WTC11 (cell line): ENCODE measurements around the gene FGF1. TPM values are rescaled to one million over a fixed set of nuclear protein-coding genes. Genes with fewer than 3 reads are reported as not detected.

Source experiments
- ATAC-seq: fragments of 200-7000 bp; cut with Tn5 transposase; 2 replicates; pipeline ENCODE4 v1.10.0; 2021; ENCODE audit warnings: mild to moderate bottlenecking, moderate library complexity
- CTCF ChIA-PET: fragments of 300-600 bp; sonication (Branson Sonifier 250); formaldehyde crosslinking; loops from one replicate; lab custom pipeline; 2021; ENCODE audit warnings: antibody characterized with exemption; lab: Charles Lee
- POLR2A ChIA-PET: fragments of 350-600 bp; sonication (Branson Sonifier 250); formaldehyde crosslinking; loops from one replicate; lab custom pipeline; 2021; ENCODE audit warnings: antibody characterized with exemption; lab: Charles Lee
- DNase-seq: peaks from one replicate; pipeline ENCODE4 v3.0.0; 2021; ENCODE audit warnings: low spot score
- H3K27ac Mint-ChIP-seq: 2 replicates; pipeline ENCODE4 v1.8.0; 2021; ENCODE audit warnings: mixed read lengths
- H3K27me3 Mint-ChIP-seq: 2 replicates; pipeline ENCODE4 v1.8.0; 2021; ENCODE audit warnings: low read depth, mild to moderate bottlenecking, moderate library complexity, mixed read lengths
- H3K36me3 Mint-ChIP-seq: 2 replicates; pipeline ENCODE4 v1.8.0; 2021; ENCODE audit warnings: mixed read lengths
- H3K4me1 Mint-ChIP-seq: 2 replicates; pipeline ENCODE4 v1.8.0; 2022; ENCODE audit warnings: mixed read lengths
- H3K4me3 Mint-ChIP-seq: 2 replicates; pipeline ENCODE4 v1.8.0; 2021; ENCODE audit warnings: mild to moderate bottlenecking, moderate library complexity, mixed read lengths
- H3K9me3 Mint-ChIP-seq: 2 replicates; pipeline ENCODE4 v1.8.0; 2021; ENCODE audit warnings: mixed read lengths
- CREM ChIP-seq: sonication (generic); formaldehyde crosslinking; IDR thresholded peaks from 2 replicates; pipeline ENCODE4 v1.8.1; 2022; ENCODE audit warnings: mild to moderate bottlenecking, missing genetic modification reagents, moderate library complexity
- ESRRA ChIP-seq: sonication (generic); formaldehyde crosslinking; IDR thresholded peaks from 2 replicates; pipeline ENCODE4 v1.8.1; 2022; ENCODE audit warnings: mild to moderate bottlenecking, missing genetic modification reagents, borderline replicate concordance
- FOXK1 ChIP-seq: sonication (generic); formaldehyde crosslinking; IDR thresholded peaks from 2 replicates; pipeline ENCODE4 v1.8.0; 2022; ENCODE audit warnings: mild to moderate bottlenecking, moderate library complexity, missing genetic modification reagents
- GABPB1 ChIP-seq: sonication (generic); formaldehyde crosslinking; IDR thresholded peaks from 2 replicates; pipeline ENCODE4 v1.8.1; 2023; ENCODE audit warnings: mild to moderate bottlenecking, missing genetic modification reagents
- PRRX2 ChIP-seq: fragments of 250-450 bp; sonication (Bioruptor Pico); IDR thresholded peaks from 2 replicates; pipeline ENCODE4 v1.8.0; 2021; ENCODE audit warnings: mild to moderate bottlenecking
- RELA ChIP-seq: sonication (generic); formaldehyde crosslinking; IDR thresholded peaks from 2 replicates; pipeline ENCODE4 v1.8.1; 2022; ENCODE audit warnings: missing genetic modification reagents, mild to moderate bottlenecking, borderline replicate concordance
- SP1 ChIP-seq: sonication (generic); formaldehyde crosslinking; conservative IDR thresholded peaks from 2 replicates; pipeline ENCODE4 v1.8.1; 2022; ENCODE audit warnings: missing genetic modification reagents
- TEAD1 ChIP-seq: sonication (generic); formaldehyde crosslinking; IDR thresholded peaks from 2 replicates; pipeline ENCODE4 v1.8.0; 2022; ENCODE audit warnings: mild to moderate bottlenecking, missing genetic modification reagents
- ZNF121 ChIP-seq: sonication (generic); formaldehyde crosslinking; IDR thresholded peaks from 2 replicates; pipeline ENCODE4 v1.8.0; 2023; ENCODE audit warnings: missing genetic modification reagents
- ZNF138 ChIP-seq: sonication (generic); formaldehyde crosslinking; conservative IDR thresholded peaks from 2 replicates; pipeline ENCODE4 v1.8.1; 2022; ENCODE audit warnings: mild to moderate bottlenecking, moderate library complexity, missing genetic modification reagents
- total RNA-seq: library from RNA; stranded (reverse); gene quantifications from 3 replicates; pipeline ENCODE4 v1.2.3, GENCODE V29; 2021
- TF ChIP-seq, protein P1 (sequence below): sonication (generic); formaldehyde crosslinking; IDR thresholded peaks from 2 replicates; pipeline ENCODE4 v1.8.0; 2023; ENCODE audit warnings: missing genetic modification reagents, mild to moderate bottlenecking, borderline replicate concordance
- TF ChIP-seq, protein P2 (sequence below): fragments of 250-450 bp; sonication (Bioruptor Pico); IDR thresholded peaks from 2 replicates; pipeline ENCODE4 v1.9.0; 2021; ENCODE audit warnings: moderate library complexity, mild to moderate bottlenecking, inconsistent platforms, borderline replicate concordance
- TF ChIP-seq, protein P3 (sequence below): sonication (generic); formaldehyde crosslinking; IDR thresholded peaks from 2 replicates; pipeline ENCODE4 v1.8.0; 2022; ENCODE audit warnings: mild to moderate bottlenecking, missing genetic modification reagents
- TF ChIP-seq, protein P4 (sequence below): sonication (generic); formaldehyde crosslinking; IDR thresholded peaks from 2 replicates; pipeline ENCODE4 v1.8.1; 2023; ENCODE audit warnings: mild to moderate bottlenecking, missing genetic modification reagents, borderline replicate concordance
- TF ChIP-seq, protein P5 (sequence below): sonication (generic); formaldehyde crosslinking; IDR thresholded peaks from 2 replicates; pipeline ENCODE4 v1.8.1; 2023; ENCODE audit warnings: mild to moderate bottlenecking, missing genetic modification reagents
- TF ChIP-seq, protein P6 (sequence below): sonication (generic); formaldehyde crosslinking; IDR thresholded peaks from 2 replicates; pipeline ENCODE4 v1.8.1; 2022; ENCODE audit warnings: mild to moderate bottlenecking, moderate library complexity, missing genetic modification reagents

FGF1 gene
- total RNA-seq, 1 experiment from 2014 or later, result 0.55 TPM

DNA sequence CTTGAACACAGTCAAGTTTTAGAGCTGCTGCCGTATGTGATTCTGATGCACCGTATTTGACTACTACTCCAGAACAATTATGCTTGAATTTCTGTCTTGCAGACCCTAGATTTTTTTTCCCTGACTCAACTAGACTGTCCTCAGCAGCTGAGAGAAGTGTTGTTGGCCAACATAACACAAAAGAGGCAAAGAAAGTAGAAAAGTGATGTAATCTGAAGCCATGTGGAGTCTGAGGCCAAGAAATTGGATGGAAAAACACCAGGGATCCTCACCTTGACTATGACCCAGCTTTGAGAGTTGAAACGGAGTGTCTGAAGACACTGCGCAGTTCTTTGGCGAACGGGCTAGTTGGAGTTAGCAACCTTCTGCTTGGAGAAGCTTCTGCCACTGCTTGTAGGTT is 36.3 kb upstream of the FGF1 start (continued):
- TF ChIP-seq, protein P1, sequence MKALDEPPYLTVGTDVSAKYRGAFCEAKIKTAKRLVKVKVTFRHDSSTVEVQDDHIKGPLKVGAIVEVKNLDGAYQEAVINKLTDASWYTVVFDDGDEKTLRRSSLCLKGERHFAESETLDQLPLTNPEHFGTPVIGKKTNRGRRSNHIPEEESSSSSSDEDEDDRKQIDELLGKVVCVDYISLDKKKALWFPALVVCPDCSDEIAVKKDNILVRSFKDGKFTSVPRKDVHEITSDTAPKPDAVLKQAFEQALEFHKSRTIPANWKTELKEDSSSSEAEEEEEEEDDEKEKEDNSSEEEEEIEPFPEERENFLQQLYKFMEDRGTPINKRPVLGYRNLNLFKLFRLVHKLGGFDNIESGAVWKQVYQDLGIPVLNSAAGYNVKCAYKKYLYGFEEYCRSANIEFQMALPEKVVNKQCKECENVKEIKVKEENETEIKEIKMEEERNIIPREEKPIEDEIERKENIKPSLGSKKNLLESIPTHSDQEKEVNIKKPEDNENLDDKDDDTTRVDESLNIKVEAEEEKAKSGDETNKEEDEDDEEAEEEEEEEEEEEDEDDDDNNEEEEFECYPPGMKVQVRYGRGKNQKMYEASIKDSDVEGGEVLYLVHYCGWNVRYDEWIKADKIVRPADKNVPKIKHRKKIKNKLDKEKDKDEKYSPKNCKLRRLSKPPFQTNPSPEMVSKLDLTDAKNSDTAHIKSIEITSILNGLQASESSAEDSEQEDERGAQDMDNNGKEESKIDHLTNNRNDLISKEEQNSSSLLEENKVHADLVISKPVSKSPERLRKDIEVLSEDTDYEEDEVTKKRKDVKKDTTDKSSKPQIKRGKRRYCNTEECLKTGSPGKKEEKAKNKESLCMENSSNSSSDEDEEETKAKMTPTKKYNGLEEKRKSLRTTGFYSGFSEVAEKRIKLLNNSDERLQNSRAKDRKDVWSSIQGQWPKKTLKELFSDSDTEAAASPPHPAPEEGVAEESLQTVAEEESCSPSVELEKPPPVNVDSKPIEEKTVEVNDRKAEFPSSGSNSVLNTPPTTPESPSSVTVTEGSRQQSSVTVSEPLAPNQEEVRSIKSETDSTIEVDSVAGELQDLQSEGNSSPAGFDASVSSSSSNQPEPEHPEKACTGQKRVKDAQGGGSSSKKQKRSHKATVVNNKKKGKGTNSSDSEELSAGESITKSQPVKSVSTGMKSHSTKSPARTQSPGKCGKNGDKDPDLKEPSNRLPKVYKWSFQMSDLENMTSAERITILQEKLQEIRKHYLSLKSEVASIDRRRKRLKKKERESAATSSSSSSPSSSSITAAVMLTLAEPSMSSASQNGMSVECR (CRISPR knock-in tag), result no peak
- TF ChIP-seq ZNF121 (no peak), PRRX2 (CRISPR knock-in tag) (no peak)

DNA sequence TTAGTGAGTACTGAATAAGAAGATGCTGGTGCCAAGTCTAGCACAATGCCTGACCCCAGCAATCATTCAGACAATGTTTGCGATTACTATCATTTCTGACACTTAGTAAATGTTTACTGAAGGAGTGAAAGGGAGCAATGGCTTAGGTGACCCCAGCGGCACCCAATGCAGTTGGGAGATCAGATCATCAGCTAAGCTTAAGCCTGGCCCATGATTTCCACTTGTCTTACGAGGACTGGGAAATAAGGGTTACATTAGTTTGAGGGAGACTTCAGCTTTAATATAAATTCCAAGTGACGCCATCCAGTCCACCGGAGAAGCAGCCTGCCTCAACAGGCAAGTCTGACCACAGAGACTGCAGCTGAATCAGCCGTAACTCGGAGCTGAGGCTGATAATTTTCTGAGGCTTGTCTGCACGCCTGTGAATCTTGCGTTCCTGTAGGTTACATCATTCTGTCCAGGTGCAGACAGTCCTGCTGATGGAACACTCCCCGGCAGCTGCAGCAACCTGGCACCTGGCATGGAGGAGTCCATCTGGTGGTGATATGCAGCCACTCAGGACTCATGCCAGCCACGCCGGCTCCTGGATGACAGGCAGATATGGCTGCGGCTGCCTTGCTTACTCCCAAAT is 34.9 kb upstream of the FGF1 start:
- H3K4me3 Mint-ChIP-seq, result no peak overlapping the region
- H3K4me1 Mint-ChIP-seq, result peaks cover 39% of the 10 kb centered on the region
- no peaks in the 10 kb centered on the region for H3K27me3 Mint-ChIP-seq
- DNase-seq (no peak), ATAC-seq (no peak)
- POLR2A ChIA-PET, result no interaction called here
- CTCF ChIA-PET, result interaction anchor here (1.0 to 4.7 kb wide), 6 partner anchors 7 to 194 kb away, joined by 3 to 36 read pairs (median 4); no protein-coding TSS in a partner anchor
- H3K9me3 Mint-ChIP-seq, result peaks cover 4% of the 10 kb centered on the region; the same call in 1 of the 2 replicates
- peaks cover 10% of the 10 kb centered on the region for H3K36me3 Mint-ChIP-seq
- TF ChIP-seq CREM, result no peak
- TF ChIP-seq, protein P2, sequence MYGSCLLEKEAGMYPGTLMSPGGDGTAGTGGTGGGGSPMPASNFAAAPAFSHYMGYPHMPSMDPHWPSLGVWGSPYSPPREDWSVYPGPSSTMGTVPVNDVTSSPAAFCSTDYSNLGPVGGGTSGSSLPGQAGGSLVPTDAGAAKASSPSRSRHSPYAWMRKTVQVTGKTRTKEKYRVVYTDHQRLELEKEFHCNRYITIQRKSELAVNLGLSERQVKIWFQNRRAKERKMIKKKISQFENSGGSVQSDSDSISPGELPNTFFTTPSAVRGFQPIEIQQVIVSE (CRISPR knock-in tag), result no peak
- no peak for TF ChIP-seq TEAD1 (CRISPR knock-in tag)
- TF ChIP-seq GABPB1 (CRISPR knock-in tag), result peak; percentile 29; the same call in 1 of the 2 replicates
- H3K27ac Mint-ChIP-seq, result peak overlapping the region; percentile 42; the same call in 1 of the 2 replicates

DNA sequence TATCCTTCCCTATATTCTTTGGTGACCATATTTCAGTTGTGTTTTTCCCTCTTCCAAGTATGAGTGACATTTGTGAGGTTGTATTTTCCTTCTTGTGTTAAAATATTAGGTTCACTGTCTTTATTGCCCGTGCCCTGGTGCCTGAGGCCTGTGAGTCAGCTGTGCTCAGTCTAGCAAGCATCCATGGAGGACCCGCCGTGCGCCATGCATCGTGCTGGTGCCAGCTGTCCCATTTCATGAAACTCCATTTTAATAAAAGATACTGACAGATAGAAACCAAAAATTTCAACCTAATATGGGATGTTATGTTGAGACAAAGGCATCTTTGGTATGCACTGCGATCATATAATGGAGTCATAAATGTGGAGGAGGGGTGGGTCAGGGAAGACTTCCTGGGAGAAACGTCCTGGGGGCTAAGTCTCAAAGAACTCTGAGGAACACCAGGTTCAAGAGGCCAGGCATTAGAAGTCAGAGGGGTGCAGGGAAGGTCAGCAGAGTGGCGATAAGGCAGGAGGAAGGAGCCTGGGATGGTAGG is 34.0 kb upstream of the FGF1 start:
- ChIA-PET CTCF (interaction anchor here (0.6 to 1.2 kb wide), 2 partner anchors 149 to 161 kb away, joined by 4 to 5 read pairs; no protein-coding TSS in a partner anchor), POLR2A (no interaction called here)
- Mint-ChIP-seq H3K4me1 (peaks cover 45% of the 10 kb centered on the region), H3K36me3 (peaks cover 10% of the 10 kb centered on the region), H3K27ac (peak overlapping the region; percentile 46; the same call in 1 of the 2 replicates), H3K4me3 (no peak overlapping the region), H3K27me3 (no peaks in the 10 kb centered on the region), H3K9me3 (peaks cover 4% of the 10 kb centered on the region; the same call in 1 of the 2 replicates)
- DNase-seq (no peak), ATAC-seq (no peak)
- TF ChIP-seq, protein P3, sequence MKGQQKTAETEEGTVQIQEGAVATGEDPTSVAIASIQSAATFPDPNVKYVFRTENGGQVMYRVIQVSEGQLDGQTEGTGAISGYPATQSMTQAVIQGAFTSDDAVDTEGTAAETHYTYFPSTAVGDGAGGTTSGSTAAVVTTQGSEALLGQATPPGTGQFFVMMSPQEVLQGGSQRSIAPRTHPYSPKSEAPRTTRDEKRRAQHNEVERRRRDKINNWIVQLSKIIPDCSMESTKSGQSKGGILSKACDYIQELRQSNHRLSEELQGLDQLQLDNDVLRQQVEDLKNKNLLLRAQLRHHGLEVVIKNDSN, result no peak
- TF ChIP-seq, protein P4, sequence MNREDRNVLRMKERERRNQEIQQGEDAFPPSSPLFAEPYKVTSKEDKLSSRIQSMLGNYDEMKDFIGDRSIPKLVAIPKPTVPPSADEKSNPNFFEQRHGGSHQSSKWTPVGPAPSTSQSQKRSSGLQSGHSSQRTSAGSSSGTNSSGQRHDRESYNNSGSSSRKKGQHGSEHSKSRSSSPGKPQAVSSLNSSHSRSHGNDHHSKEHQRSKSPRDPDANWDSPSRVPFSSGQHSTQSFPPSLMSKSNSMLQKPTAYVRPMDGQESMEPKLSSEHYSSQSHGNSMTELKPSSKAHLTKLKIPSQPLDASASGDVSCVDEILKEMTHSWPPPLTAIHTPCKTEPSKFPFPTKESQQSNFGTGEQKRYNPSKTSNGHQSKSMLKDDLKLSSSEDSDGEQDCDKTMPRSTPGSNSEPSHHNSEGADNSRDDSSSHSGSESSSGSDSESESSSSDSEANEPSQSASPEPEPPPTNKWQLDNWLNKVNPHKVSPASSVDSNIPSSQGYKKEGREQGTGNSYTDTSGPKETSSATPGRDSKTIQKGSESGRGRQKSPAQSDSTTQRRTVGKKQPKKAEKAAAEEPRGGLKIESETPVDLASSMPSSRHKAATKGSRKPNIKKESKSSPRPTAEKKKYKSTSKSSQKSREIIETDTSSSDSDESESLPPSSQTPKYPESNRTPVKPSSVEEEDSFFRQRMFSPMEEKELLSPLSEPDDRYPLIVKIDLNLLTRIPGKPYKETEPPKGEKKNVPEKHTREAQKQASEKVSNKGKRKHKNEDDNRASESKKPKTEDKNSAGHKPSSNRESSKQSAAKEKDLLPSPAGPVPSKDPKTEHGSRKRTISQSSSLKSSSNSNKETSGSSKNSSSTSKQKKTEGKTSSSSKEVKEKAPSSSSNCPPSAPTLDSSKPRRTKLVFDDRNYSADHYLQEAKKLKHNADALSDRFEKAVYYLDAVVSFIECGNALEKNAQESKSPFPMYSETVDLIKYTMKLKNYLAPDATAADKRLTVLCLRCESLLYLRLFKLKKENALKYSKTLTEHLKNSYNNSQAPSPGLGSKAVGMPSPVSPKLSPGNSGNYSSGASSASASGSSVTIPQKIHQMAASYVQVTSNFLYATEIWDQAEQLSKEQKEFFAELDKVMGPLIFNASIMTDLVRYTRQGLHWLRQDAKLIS (CRISPR knock-in tag), result no peak
- TF ChIP-seq SP1 (CRISPR knock-in tag) (no peak), ESRRA (no peak), RELA (CRISPR knock-in tag) (no peak), FOXK1 (CRISPR knock-in tag) (no peak), ZNF138 (no peak)
- TF ChIP-seq, protein P5, sequence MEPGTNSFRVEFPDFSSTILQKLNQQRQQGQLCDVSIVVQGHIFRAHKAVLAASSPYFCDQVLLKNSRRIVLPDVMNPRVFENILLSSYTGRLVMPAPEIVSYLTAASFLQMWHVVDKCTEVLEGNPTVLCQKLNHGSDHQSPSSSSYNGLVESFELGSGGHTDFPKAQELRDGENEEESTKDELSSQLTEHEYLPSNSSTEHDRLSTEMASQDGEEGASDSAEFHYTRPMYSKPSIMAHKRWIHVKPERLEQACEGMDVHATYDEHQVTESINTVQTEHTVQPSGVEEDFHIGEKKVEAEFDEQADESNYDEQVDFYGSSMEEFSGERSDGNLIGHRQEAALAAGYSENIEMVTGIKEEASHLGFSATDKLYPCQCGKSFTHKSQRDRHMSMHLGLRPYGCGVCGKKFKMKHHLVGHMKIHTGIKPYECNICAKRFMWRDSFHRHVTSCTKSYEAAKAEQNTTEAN, result no peak
- TF ChIP-seq, protein P6, sequence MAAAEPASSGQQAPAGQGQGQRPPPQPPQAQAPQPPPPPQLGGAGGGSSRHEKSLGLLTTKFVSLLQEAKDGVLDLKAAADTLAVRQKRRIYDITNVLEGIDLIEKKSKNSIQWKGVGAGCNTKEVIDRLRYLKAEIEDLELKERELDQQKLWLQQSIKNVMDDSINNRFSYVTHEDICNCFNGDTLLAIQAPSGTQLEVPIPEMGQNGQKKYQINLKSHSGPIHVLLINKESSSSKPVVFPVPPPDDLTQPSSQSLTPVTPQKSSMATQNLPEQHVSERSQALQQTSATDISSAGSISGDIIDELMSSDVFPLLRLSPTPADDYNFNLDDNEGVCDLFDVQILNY, result no peak
